ENCODE data around the gene SYCP2.

DNA sequence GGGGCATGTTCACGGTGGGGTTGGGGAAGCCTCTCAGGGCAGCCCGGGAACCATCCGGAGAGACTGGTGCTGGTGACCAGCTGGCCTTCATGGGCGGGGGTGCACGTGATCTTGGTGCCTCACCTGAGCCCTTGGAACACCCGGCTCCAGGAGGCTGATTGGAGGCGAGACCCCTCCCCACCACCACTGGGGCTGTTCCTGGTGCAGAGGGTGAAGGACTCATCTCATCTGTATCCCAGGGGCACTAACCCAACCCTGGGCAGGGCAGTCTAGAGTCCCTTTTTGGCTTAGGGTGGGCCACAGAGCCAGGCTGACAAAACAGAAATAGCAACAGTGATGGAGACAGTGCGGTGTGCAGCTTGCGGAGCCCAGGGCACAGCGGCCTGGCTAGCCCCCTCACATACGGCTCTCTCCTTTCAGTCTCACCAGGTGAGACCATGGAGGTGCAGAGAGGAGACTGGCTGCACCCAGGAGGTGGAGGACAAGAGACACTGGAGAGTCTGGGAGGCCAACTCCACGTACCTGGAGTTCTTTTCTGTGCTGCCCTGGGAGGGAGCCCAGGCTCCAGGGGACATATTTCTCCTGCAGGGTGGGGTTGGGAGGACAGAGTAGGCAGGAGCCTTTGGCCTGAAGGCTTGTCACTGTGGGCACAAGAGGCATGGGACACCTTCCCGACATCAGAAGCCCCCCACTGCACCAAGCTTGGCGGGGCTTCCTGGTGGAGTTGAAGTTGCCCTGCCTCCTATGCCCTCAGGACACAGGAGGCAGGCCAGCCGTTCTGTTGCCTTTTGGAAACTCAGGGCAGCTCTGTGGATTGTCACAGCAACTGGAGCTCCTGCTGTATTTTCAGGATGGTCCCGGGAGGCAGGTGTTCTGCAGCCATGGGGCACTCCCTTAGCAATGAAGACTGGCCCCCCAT is 106.0 kb downstream of the SYCP2 start:
- TF ChIP-seq POLR2A (IDR thresholded peaks at IDR 0.05), result no peak
- no peak for TF ChIP-seq EP300 (IDR thresholded peaks at IDR 0.05)
- TF ChIP-seq, protein P1, sequence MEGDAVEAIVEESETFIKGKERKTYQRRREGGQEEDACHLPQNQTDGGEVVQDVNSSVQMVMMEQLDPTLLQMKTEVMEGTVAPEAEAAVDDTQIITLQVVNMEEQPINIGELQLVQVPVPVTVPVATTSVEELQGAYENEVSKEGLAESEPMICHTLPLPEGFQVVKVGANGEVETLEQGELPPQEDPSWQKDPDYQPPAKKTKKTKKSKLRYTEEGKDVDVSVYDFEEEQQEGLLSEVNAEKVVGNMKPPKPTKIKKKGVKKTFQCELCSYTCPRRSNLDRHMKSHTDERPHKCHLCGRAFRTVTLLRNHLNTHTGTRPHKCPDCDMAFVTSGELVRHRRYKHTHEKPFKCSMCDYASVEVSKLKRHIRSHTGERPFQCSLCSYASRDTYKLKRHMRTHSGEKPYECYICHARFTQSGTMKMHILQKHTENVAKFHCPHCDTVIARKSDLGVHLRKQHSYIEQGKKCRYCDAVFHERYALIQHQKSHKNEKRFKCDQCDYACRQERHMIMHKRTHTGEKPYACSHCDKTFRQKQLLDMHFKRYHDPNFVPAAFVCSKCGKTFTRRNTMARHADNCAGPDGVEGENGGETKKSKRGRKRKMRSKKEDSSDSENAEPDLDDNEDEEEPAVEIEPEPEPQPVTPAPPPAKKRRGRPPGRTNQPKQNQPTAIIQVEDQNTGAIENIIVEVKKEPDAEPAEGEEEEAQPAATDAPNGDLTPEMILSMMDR (IDR thresholded peaks at IDR 0.05), result no peak

Data from sigmoid colon (tissue), 4 donors.